ENCODE measurements around the gene STRN3. TPM values are rescaled to one million over a fixed set of nuclear protein-coding genes. Genes with fewer than 3 reads are reported as not detected.

STRN3 gene
- total RNA-seq, 4 donors from 2014 or later = 28.3 to 48.8 (median 38.1) TPM

GRCh38 chr14:31038521-31039166 lies 12.5 kb upstream of the STRN3 start:
- WGBS, 2 donors = 49 to 54% methylated on average over 3 of the region's 3 CpGs
- TF ChIP-seq, protein P1, sequence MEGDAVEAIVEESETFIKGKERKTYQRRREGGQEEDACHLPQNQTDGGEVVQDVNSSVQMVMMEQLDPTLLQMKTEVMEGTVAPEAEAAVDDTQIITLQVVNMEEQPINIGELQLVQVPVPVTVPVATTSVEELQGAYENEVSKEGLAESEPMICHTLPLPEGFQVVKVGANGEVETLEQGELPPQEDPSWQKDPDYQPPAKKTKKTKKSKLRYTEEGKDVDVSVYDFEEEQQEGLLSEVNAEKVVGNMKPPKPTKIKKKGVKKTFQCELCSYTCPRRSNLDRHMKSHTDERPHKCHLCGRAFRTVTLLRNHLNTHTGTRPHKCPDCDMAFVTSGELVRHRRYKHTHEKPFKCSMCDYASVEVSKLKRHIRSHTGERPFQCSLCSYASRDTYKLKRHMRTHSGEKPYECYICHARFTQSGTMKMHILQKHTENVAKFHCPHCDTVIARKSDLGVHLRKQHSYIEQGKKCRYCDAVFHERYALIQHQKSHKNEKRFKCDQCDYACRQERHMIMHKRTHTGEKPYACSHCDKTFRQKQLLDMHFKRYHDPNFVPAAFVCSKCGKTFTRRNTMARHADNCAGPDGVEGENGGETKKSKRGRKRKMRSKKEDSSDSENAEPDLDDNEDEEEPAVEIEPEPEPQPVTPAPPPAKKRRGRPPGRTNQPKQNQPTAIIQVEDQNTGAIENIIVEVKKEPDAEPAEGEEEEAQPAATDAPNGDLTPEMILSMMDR (IDR thresholded peaks at IDR 0.05) = no peak
- no peak for TF ChIP-seq POLR2A (IDR thresholded peaks at IDR 0.05)
- intact Hi-C loops (cut with DNase I; ENCODE audit: low total_unique reads) = no loop called here
- no peak overlapping the region for H3K4me3 ChIP-seq (ENCODE audit: low read depth, poor library complexity, severe bottlenecking)
- no peak for DNase-seq (ENCODE audit: low spot score in 2 of 2)

GRCh38 chr14:31037709-31038221 lies 11.6 kb upstream of the STRN3 start:
- intact Hi-C loops (cut with DNase I; ENCODE audit: low total_unique reads) = no loop called here

GRCh38 chr14:31036552-31036951 lies 10.4 kb upstream of the STRN3 start:
- intact Hi-C loops (cut with DNase I; ENCODE audit: low total_unique reads) = no loop called here
- H3K4me3 ChIP-seq (ENCODE audit: low read depth, poor library complexity, severe bottlenecking) = no peak overlapping the region
- 99 to 100% methylated on average over 4 of the region's 4 CpGs for WGBS, 2 donors
- DNase-seq (ENCODE audit: low spot score in 2 of 2) = no peak
- no peak for TF ChIP-seq POLR2A (IDR thresholded peaks at IDR 0.05)
- TF ChIP-seq, protein P1 (IDR thresholded peaks at IDR 0.05) = no peak

More at GRCh38 chr14:31037709-31038221, 11.6 kb upstream of the STRN3 start:
- no peak for DNase-seq (ENCODE audit: low spot score in 2 of 2)
- no peak overlapping the region for H3K4me3 ChIP-seq (ENCODE audit: low read depth, poor library complexity, severe bottlenecking)
- 79 to 89% methylated on average over 1 of the region's 1 CpG for WGBS, 2 donors
- TF ChIP-seq, protein P1 (IDR thresholded peaks at IDR 0.05) = no peak
- TF ChIP-seq POLR2A (IDR thresholded peaks at IDR 0.05) = no peak

DNA sequence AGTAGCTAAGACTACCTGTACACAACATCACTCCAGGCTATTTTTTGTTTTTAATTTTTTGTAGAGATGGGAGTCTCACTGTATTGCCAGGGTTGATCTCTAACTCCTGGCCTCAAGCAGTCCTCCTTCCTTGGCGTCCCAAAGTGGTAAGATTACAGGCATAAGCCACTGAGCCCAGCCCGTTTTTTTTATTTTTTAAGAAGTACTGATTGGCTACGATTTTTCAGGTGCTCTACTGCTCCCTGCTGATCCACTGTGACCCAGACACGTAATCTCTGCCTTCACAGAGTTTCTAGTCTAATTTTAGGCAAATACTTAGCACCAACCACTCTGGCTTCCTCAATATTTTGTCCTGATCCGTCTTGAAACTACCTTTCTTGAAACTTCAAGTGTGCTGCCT lies 4.3 kb upstream of the STRN3 start:
- 86 to 95% methylated on average over 5 of the region's 5 CpGs for WGBS, 2 donors
- TF ChIP-seq POLR2A (IDR thresholded peaks at IDR 0.05) = no peak
- TF ChIP-seq, protein P1 (IDR thresholded peaks at IDR 0.05) = no peak
- no peak overlapping the region for H3K4me3 ChIP-seq (ENCODE audit: low read depth, poor library complexity, severe bottlenecking)
- intact Hi-C loops (cut with DNase I; ENCODE audit: low total_unique reads) = no loop called here
- no peak for DNase-seq (ENCODE audit: low spot score in 2 of 2)

- WGBS, 2 donors = 90 to 98% methylated on average over 3 of the region's 3 CpGs
- intact Hi-C loops (cut with DNase I; ENCODE audit: low total_unique reads) = no loop called here
- H3K4me3 ChIP-seq (ENCODE audit: low read depth, poor library complexity, severe bottlenecking) = no peak overlapping the region
- TF ChIP-seq POLR2A (IDR thresholded peaks at IDR 0.05) = no peak
- TF ChIP-seq, protein P1 (IDR thresholded peaks at IDR 0.05) = no peak
- DNase-seq (ENCODE audit: low spot score in 2 of 2) = no peak
Observed at GRCh38 chr14:31029016-31029970, 3.1 kb upstream of the STRN3 start.
